Activated CD8-positive, alpha-beta T cell treated with anti-CD3 and anti-CD28 coated beads for 36 hours (primary cell): ENCODE data around the gene EOGT. TPM values are rescaled to one million over a fixed set of nuclear protein-coding genes. Genes with fewer than 3 reads are reported as not detected.
A peak's percentile ranks its signal among the peaks of the same experiment; 100 is the strongest.

Experiments
- ATAC-seq: fragments of 200-7000 bp; cut with Tn5 transposase; one replicate; pipeline ENCODE4 v1.10.0; 2021; ENCODE audit warnings: mild to moderate bottlenecking, moderate library complexity
- CTCF ChIA-PET: fragments of 350-600 bp; sonication (Branson Sonifier 250); formaldehyde crosslinking; loops from one replicate; lab custom pipeline; 2021; ENCODE audit warnings: antibody characterized with exemption; lab: Charles Lee
- POLR2A ChIA-PET: fragments of 350-600 bp; sonication (Branson Sonifier 250); formaldehyde crosslinking; loops from one replicate; lab custom pipeline; 2021; ENCODE audit warnings: antibody characterized with exemption; lab: Charles Lee
- DNase-seq: peaks from one replicate; pipeline ENCODE4 v3.0.0-alpha.2; 2020
- H3K27ac Mint-ChIP-seq: one replicate; pipeline ENCODE4 v1.8.0; 2021; ENCODE audit warnings: mild to moderate bottlenecking, mixed read lengths
- H3K27me3 Mint-ChIP-seq: one replicate; pipeline ENCODE4 v1.8.0; 2021; ENCODE audit warnings: mixed read lengths
- H3K36me3 Mint-ChIP-seq: one replicate; pipeline ENCODE4 v1.8.0; 2021; ENCODE audit warnings: low read depth, mixed read lengths
- H3K4me1 Mint-ChIP-seq: one replicate; pipeline ENCODE4 v1.8.0; 2021; ENCODE audit warnings: low read depth, mixed read lengths
- H3K4me3 Mint-ChIP-seq: one replicate; pipeline ENCODE4 v1.8.0; 2021; ENCODE audit warnings: mild to moderate bottlenecking, moderate library complexity, mixed read lengths
- H3K9me3 Mint-ChIP-seq: one replicate; pipeline ENCODE4 v1.8.0; 2021; ENCODE audit warnings: mixed read lengths
- CTCF ChIP-seq: fragments of 200-600 bp; IDR thresholded peaks from one replicate; pipeline ENCODE4 v1.8.0; 2022; ENCODE audit warnings: antibody characterized with exemption, mild to moderate bottlenecking
- intact Hi-C: fragments of 100-400 bp; cut with micrococcal nuclease; formaldehyde crosslinking; loops from one replicate; pipeline ENCODE4 v1.10.0; 2022
- microRNA-seq: library from miRNA; unstranded; fragments of <30 nt; microRNA quantifications from one replicate; pipeline ENCODE4 v1.2.0, GENCODE V29; 2022; ENCODE audit warnings: borderline microRNAs expressed, borderline replicate concordance
- total RNA-seq, 2 experiments: library from RNA; stranded (reverse); gene quantifications; one replicate each; pipeline ENCODE4 v1.2.3, GENCODE V29; 2021

The EOGT gene
- total RNA-seq, 2 experiments from 2014 or later = 4.3 to 4.9 TPM

GRCh38 chr3:68936856-68937255, 76.6 kb downstream of the EOGT start:
- Mint-ChIP-seq H3K27ac (no peak overlapping the region), H3K4me1 (no peaks in the 10 kb centered on the region), H3K4me3 (no peak overlapping the region), H3K9me3 (no peaks in the 10 kb centered on the region), H3K27me3 (peaks cover 39% of the 10 kb centered on the region), H3K36me3 (no peaks in the 10 kb centered on the region)
- no peak for TF ChIP-seq CTCF
- ATAC-seq (no peak), DNase-seq (no peak)
- intact Hi-C loops = no loop called here
- POLR2A ChIA-PET = no interaction called here
- CTCF ChIA-PET = no interaction called here

GRCh38 chr3:68935778-68936177, 77.7 kb downstream of the EOGT start:
- ChIA-PET POLR2A (no interaction called here), CTCF (no interaction called here)
- Mint-ChIP-seq H3K27ac (no peak overlapping the region), H3K27me3 (peaks cover 50% of the 10 kb centered on the region), H3K36me3 (no peaks in the 10 kb centered on the region), H3K4me1 (no peaks in the 10 kb centered on the region), H3K9me3 (no peaks in the 10 kb centered on the region), H3K4me3 (no peak overlapping the region)
- no peak for TF ChIP-seq CTCF
- DNase-seq = no peak
- intact Hi-C loops = no loop called here
- no peak for ATAC-seq

GRCh38 chr3:68931406-68932149, 81.9 kb downstream of the EOGT start:
- intact Hi-C loops = no loop called here
- no peaks in the 10 kb centered on the region for H3K4me1 Mint-ChIP-seq

More at GRCh38 chr3:68931406-68932149, 81.9 kb downstream of the EOGT start:
- Mint-ChIP-seq H3K4me3 (peak overlapping the region; percentile 22), H3K9me3 (no peaks in the 10 kb centered on the region), H3K36me3 (no peaks in the 10 kb centered on the region), H3K27ac (no peak overlapping the region), H3K27me3 (peaks cover 67% of the 10 kb centered on the region)
- no peak for DNase-seq
- TF ChIP-seq CTCF = no peak
- ATAC-seq = no peak
- CTCF ChIA-PET = interaction anchor here (1.0 kb wide), 1 partner anchor 38 kb away, joined by 3 read pairs; no protein-coding TSS in a partner anchor
- POLR2A ChIA-PET = no interaction called here

Small RNAs within 50 kb of the gene (microRNA-seq; reads per million reads assigned to microRNA genes)
- 3.9 reads per million, percentile 13 among the genes with 10 or more reads in this experiment for gene MIR3136

Other genes starting within 250 kb of the EOGT start
- gene TAFA4, start 81.1 kb downstream of the EOGT start, total RNA-seq = not detected
- gene TMF1, start 38.6 kb upstream of the EOGT start, total RNA-seq = 10 to 100 TPM; 38.9 to 42.1 TPM
- 10 to 100 TPM; 72.7 to 75.6 TPM for gene UBA3, start 66.7 kb upstream of the EOGT start, total RNA-seq
- gene ARL6IP5, start 71.3 kb upstream of the EOGT start, total RNA-seq = 10 to 100 TPM; 72.7 to 74.2 TPM
- gene LMOD3, start 108.9 kb upstream of the EOGT start, total RNA-seq = not detected